GM21723 (cell line): ENCODE results near the gene OR1I1.

Experiments
- ATAC-seq: cut with Tn5 transposase; IDR thresholded peaks from one replicate; pipeline ENCODE4 v1.9.1; 2021; ENCODE audit warnings: mild to moderate bottlenecking, moderate library complexity; ENCODE audit not compliant: unreplicated experiment

OR1I1 gene

DNA sequence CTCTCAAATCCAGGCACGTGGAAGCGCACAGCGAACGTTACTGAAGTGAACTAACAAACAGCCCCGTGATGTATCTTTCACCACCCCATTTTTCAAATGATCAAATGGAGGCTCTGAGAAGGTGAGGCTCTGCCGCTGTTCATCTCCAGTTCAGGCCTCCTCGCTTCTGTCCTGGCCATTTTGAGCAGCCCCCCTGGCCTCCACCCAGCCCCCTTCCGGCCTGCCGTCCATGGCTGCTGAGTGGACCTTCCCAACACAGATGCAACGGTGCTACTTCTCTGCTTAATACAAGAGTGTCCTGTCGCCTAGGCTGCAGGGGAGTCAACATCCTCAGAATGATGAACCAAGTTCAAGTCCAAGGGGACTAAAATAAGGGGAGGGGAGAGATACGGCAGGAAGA, 34.8 kb downstream of the OR1I1 start:
- no peak for ATAC-seq

GRCh38 chr19:15118248-15118647, 36.2 kb downstream of the OR1I1 start:
- no peak for ATAC-seq

DNA sequence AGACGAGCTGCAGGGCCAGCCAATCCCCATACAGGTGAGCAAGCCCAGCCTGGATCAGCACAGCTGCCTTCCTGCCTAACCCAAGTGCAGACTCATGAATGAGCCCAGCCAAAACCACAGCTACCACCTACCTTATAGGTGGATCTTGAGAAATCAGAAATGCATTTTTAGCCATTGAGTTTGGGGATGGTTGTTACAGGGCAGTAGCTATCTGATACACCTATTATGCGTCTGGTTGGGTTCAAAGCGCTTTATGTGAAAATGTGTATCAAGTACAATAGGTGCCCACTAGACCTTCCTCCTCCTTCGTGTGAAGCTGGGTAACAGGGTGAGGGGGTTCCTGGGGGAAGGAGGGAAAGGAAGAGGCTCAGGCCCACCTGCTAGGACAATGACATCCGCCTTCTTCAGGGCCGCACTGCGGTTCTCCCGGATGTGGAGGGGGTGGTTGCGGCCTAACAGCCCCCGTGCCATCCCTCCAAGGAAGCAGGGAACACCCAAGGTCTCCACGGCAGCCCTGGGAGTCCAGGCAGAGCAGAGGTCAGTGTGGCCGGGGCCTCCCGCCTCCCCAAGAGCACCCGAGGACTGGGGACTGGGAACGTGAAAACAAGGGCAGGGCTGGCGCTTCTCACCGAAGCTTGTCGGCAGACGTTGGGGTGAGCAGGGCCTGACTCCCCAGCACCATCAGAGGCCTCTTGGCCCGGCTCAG, 36.9 kb downstream of the OR1I1 start:
- ATAC-seq = no peak

DNA sequence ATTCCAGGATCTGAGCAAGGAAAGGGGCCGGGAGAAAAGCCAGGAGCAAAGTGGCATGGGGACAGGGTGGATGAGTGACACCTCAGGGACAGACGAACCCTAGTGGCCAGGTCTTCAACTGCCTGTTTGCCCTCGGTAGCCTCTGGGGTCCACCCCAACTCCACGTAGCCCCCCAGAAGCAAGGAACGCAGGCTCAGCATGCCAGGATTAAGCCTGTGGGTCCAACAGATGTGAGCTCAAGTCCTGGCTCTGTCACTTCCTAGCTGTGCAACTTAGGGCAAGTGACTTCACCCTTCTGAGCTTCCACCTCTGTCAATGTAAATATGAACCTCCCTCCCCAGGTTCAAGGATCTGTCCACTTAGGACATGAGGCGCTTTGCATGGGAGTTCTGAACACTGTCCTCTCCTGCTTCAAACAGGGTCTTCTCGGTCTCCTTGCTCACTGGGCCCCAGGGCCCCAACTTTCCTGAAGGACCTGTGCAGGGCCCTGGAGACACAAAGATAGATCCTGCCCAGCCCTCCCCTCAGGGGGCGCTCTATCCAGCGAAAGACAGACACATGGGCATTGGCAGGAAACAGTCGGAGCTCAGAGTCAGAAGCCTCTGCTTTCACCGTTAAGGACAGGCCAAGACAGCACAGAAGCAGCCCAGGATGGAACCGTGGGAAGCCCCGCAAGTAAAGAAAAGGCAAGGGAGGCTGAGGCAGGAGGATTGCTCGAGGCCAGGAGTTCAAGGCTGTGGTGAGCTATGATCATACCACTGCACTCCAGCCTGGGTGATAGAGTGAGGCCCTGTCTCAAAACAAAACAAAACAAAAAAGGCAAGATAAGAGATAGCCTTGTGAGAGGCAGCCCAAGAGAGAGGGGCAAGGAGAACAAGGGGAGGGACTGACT, 38.4 kb downstream of the OR1I1 start:
- no peak for ATAC-seq

DNA sequence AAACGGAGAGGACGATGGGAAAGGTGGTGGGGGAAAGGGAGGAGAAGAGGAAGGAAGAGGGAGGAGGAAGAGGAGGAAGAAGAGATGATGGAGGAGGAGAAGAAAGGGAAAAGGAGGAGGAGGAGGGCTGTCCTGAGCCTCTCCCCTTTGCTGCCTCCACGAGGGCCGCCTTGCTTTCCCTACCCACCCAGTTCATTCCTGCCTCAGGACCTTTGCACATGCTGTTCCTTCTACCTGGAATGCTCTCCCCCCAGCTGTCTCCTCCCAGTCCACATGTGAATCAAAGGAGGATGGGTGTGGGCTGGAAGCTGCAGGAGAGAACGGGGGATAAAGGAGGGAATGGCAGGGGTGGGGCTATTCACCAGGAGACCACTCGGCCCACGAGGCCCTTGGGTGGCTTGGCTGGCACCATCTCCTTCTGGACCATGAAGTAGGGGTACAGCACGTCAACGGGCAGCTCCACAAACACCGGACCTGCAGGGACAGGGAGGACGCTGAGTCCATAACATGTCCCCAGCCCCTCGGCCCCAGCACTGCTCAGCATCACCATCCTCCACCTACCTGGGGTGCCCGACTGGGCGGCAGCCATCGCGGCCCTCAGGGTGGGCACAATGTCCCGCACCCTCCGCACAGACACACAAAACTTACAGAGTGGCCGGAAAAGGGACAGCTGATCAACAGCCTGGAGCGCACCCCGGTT, 40.5 kb downstream of the OR1I1 start:
- ATAC-seq = no peak

- ATAC-seq = no peak
Observed at GRCh38 chr19:15123031-15123890, 41.2 kb downstream of the OR1I1 start.

DNA sequence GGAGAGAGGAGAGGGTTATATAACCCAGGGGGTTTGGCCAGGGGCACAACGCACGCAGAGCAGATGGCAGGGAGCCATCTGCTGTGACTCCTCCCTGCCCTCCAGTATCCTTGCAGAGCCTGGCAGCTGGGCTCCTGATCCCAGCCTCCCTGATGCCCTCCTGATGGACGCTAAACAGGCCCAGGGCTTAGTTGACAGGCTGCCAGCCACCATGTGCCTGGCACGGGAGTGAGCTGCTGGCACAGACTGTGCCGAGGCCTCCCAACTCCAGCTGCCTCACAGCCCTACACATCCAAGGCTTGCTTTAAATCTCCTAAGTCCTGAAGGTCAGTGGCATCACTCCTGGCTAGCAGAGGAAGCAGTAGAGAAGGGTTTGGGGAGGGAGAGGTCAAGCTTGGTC, 41.9 kb downstream of the OR1I1 start:
- ATAC-seq = no peak

- ATAC-seq = peak; percentile 5
Observed at GRCh38 chr19:15124572-15125231, 42.7 kb downstream of the OR1I1 start.

GRCh38 chr19:15125232-15126067, 43.4 kb downstream of the OR1I1 start:
- ATAC-seq = peak; percentile 83

GRCh38 chr19:15126131-15126910, 44.3 kb downstream of the OR1I1 start:
- ATAC-seq = no peak

DNA sequence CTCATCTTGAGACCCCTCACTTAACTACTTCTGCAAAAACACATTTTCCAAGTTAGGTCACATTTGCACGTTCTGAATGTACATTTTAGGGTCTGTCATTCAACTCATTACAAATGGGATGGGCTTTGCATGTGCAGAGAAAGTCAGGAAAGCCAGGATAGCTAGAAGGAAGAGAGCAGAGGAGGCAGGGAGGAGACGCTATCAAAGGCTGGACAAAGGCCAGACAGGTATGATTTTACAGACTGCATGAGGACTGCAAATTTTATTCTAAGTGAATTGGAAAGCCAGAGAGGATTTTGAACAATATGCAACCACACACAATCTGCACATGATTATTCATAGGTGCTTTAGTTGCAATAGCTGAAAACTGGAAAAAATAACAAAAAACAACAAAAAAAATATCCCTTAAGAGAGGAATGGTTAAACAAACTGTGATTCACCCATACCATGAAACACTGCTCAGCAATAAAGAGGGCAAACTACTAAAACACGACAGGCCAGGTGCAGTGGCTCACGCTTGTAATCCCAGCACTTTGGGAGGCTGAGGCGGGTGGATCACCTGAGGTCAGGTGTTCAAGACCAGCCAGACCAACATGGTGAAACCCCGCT, 46.3 kb downstream of the OR1I1 start:
- ATAC-seq = no peak

- no peak for ATAC-seq
Observed at GRCh38 chr19:15129856-15130585, 48.0 kb downstream of the OR1I1 start.

GRCh38 chr19:15136234-15136954, 54.4 kb downstream of the OR1I1 start:
- no peak for ATAC-seq

DNA sequence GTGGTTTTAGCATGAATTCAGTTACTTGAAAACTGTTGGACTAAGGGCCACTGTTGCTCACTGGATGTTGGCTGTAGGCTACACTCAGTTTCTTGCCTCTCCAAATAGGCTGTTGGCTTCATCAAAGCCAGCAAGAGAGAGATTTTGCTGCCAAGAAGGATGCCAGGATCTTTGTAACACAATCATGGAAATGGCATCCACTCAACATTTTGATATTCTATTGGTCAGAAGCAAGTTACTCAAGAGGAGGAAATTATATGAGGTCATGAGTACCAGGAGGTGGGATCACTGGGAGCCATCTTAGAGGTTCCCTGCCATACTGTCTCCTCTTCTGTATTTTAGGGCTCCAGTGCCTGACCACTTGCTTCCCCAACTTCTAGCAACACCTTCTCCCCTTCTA, 55.8 kb downstream of the OR1I1 start:
- no peak for ATAC-seq

DNA sequence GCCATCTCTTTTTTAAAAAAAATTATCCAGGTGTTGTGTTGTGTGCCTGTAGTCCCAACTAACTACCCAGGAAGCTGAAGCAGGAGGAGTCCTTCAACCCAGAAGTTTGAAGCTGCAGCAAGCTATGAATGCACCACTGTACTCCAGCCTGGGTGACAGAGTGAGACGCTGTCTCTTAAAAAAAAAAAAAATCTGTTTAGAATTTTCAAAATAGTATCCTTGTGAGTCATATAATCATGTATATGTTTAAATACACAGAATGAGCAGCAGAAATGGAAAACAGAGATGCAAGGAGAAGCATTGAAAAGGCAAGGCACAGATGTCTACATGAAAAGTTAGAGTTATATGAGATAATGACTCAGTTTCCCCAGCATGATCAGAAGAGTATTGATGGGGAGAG, 56.4 kb downstream of the OR1I1 start:
- ATAC-seq = no peak

DNA sequence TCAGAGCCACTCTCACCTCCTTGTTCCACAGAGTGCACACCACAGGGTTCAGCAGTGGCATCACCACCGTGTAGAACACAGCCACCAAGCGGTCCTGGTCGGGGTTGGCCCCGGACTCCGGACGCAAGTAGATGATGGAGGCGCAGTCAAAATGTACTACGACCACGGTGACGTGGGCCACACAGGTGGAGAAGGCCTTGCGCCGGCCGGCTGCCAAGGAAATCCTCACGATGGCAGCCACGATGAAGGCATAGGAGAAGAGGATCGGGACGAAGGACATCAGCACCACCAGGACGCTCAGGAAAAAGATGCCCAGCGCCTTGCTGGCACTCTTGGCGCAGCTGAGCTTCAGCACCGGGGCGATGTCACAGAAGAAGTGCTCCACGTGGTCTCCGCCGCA, 59.1 kb downstream of the OR1I1 start:
- ATAC-seq = no peak

DNA sequence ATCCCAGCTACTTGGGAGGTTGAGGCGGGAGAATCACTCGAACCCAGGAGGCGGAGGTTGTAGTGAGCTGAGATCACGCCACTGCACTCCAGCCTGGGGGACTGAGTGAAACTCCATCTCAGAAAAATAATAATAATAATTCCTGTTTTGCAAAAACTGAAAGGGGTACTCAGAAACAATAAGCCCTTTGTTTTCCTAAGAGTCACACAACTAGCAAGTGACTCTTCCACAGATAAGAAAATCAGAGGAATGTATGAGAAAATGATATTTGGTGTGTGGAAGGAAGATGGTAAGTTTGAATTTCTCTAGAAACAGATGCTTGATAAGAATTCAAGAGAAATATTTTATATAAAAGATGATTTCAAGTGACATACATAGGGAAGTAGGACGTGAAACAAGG, 60.3 kb downstream of the OR1I1 start:
- no peak for ATAC-seq
